Measurements from ENCODE around the gene OSBPL5.

DNA sequence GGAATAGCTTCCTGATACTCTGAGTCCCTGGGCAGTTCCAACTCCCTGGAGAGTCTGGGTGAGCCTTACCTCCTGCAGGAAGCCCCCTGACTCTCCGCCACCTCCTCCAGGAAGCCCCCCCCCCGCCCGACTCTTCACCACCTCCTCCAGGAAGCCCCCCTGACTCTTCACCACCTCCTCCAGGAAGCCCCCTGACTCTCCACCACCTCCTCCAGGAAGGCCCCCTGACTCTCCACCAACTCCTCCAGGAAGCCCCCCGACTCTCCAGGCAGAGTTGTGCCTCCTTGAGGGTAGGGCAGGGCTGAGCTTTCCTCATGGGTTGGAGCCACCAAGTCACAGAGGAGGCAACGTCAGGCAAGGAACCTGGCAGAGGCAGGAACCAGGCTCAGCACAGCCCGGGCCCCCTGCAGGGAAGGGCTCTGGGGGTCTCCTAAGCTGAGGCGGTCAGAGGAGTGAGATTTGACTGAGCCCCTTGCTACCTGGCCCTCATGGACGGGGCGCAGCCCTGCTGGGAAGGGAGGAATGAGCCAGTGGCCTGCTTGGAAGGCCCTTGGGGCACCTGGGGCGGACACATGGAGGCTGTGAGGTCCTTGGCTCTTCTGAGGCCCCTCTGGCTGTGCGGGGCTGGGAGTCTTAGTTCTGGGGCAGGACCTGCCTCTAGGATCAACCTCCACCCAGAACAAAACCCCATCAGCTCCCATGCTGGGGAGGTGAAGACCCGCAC lies 35.4 kb upstream of the OSBPL5 start:
- TF ChIP-seq, protein P1, sequence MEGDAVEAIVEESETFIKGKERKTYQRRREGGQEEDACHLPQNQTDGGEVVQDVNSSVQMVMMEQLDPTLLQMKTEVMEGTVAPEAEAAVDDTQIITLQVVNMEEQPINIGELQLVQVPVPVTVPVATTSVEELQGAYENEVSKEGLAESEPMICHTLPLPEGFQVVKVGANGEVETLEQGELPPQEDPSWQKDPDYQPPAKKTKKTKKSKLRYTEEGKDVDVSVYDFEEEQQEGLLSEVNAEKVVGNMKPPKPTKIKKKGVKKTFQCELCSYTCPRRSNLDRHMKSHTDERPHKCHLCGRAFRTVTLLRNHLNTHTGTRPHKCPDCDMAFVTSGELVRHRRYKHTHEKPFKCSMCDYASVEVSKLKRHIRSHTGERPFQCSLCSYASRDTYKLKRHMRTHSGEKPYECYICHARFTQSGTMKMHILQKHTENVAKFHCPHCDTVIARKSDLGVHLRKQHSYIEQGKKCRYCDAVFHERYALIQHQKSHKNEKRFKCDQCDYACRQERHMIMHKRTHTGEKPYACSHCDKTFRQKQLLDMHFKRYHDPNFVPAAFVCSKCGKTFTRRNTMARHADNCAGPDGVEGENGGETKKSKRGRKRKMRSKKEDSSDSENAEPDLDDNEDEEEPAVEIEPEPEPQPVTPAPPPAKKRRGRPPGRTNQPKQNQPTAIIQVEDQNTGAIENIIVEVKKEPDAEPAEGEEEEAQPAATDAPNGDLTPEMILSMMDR (IDR thresholded peaks at IDR 0.05), result no peak
- TF ChIP-seq POLR2A (IDR thresholded peaks at IDR 0.05), result no peak
